ENCODE data around the gene OGFOD2. TPM values are rescaled to one million over a fixed set of nuclear protein-coding genes. Genes with fewer than 3 reads are reported as not detected.

Gene OGFOD2
- polyA plus RNA-seq, 4 donors: 10.0 to 22.9 (median 13.8) TPM

- DNase-seq (ENCODE audit: low read depth in 4 of 4, low spot score in 3 of 4): no peak
Observed at GRCh38 chr12:122949816-122950675, 25.0 kb upstream of the OGFOD2 start.

GRCh38 chr12:122951406-122951805, 23.6 kb upstream of the OGFOD2 start:
- no peak for DNase-seq (ENCODE audit: low read depth in 4 of 4, low spot score in 3 of 4)

- no peak for DNase-seq (ENCODE audit: low read depth in 4 of 4, low spot score in 3 of 4)
Observed at GRCh38 chr12:122951979-122952892, 22.8 kb upstream of the OGFOD2 start.

GRCh38 chr12:122955156-122955555, 19.9 kb upstream of the OGFOD2 start:
- no peak for DNase-seq (ENCODE audit: low read depth in 4 of 4, low spot score in 3 of 4)

- DNase-seq (ENCODE audit: low read depth in 4 of 4, low spot score in 3 of 4): no peak
Observed at GRCh38 chr12:122956035-122956434, 19.0 kb upstream of the OGFOD2 start.

DNA sequence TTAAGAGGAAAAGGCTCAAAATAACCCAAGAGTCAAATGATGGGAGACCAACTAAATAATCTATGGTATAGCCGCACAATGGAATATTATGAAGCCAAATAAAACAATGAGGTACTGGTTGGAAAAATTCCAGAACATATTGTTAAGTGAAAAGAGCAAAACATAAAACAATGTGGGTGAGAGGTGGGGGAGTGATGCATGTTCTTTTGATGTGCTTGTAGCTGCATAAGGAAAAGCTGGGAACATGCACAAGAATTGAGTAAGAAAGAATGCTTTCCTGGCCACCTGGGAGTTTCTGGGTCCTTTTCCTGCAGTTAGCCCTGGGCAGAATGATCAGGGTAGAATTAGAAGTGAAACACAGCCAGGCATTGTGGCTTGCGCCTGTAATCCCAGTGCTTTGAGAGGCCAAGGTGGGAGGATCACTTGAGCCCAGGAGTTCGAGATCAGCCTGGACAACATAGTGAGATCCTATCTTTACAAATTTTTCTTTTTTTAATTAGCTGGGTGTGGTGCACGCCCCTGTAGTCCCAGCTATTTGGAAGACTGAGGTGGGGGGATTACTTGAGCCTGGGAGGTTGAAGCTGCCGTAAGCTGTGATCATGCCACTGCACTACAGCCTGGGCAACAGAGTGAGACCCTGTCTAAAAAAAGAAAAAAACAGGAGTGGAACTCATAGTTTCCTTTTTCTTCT, 16.7 kb upstream of the OGFOD2 start:
- DNase-seq (ENCODE audit: low read depth in 4 of 4, low spot score in 3 of 4): no peak

DNA sequence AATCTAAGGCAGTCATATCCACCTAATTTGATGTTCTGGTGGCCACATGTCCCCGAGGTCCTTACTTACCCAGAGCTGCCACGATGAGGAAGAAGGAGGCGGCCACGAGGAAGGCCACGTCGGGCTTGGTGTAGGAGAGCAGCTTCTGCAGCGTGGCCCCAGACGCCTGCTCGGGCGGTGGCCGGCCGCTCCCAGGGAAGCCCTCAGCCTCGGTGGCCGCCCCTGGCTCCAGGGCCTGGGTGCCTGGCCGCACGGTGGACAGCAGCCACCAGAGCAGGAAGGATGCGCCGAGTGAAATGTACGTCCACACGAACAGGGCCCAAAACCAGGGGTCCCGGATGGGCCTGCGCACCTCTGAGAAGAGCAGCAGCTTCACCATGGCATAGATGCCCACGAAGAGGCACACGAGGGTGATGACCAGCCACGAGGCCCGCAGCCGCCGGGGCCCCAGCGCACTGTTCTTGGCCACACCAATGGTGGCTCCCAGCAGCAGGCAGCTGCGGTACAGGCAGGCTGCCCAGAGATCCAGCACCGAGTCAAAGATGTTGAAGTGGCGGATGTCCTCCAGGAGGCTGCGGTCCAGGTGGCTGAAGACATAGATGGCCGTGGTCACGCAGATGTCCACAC, 15.4 kb upstream of the OGFOD2 start:
- DNase-seq (ENCODE audit: low read depth in 4 of 4, low spot score in 3 of 4): no peak

DNA sequence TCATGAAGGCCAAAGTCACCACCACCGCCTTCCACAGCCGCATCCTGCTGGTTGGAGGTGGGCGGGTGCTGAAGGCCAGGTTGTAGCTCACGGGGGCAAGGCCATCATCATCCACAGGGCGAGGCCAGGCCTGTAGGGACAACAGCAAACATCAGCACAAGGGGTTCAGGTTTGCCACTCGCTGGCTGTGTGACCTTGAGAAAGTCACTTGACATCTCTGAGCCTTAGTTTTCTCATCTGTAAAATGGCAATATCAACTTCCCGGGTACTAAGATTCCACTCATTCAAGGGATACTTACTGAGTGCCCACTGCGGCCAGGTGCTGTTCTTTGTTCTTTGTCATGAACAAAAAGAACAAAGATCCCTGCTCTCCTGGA, 14.9 kb upstream of the OGFOD2 start:
- DNase-seq (ENCODE audit: low read depth in 4 of 4, low spot score in 3 of 4): no peak

GRCh38 chr12:122961531-122962329, 13.3 kb upstream of the OGFOD2 start:
- no peak for DNase-seq (ENCODE audit: low read depth in 4 of 4, low spot score in 3 of 4)

- DNase-seq (ENCODE audit: low read depth in 4 of 4, low spot score in 3 of 4): no peak
Observed at GRCh38 chr12:122963941-122964265, 11.1 kb upstream of the OGFOD2 start.

- no peak for DNase-seq (ENCODE audit: low read depth in 4 of 4, low spot score in 3 of 4)
Observed at GRCh38 chr12:122964439-122965257, 10.4 kb upstream of the OGFOD2 start.

DNA sequence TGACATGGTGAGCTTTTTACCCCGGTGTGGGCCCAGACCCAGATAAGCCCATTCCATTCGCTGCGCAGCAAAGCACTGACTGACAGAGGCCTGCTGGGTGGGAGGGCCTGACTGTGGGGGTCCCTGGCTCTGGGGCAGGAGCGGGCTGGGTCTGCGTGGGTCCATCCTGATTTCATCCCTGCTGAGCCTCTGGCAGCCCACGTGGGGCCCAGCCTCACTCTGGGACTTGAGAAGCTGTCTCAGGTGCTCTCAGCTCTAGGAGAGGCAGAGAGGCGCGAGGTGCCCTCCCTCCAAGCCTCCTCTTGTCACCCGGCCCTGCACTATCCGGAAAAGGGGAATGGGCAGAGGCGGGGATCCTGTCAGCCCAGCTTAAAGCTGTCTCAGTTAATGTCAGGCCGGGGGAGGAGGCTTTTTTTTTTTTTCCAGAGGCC, 9.7 kb upstream of the OGFOD2 start:
- no peak for DNase-seq (ENCODE audit: low read depth in 4 of 4, low spot score in 3 of 4)

DNA sequence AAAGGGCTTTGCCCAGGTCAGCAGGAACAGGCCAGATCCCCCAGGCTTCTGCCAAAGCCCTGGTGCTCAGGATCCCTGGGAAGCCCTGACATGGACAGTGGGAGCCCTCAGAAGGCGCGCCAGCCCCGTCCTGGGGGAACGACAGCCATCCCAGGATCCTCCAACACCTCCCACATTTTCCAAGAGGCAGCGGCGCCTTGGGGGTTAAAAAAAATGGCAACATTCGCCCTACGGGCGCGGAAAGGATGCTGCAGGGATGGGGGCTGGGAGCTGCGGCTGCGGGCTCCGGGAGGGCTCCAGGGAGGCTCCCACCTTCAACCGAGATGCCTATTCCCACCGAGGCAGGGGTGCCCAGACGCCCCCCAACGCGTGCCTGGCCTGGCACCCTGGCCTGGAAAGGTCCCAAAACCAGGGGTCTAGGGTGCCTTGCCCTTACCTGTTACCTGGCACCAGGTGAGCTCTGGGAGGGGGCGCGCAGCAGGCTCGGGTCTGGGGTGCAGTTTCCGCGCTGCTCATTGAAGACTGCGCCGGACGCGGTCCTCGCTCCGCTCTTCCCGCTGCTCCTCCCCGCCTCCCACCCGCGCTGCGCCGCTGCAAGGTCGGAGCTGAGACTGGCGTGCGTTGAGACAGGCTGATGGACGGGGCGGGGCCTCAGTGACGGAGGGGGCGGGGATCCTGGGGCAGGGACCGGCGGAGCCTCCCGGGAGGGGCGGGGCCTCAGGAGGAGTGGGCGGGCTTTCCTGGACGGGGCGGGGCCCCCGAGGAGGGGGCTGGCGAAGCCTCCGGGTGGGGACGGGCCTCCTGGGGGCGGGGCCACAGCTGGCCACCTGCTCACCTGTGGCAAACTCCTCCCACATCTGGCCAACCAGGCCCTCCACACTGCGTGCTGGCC, 8.9 kb upstream of the OGFOD2 start, which contains the start of gene ABCB9:
Gene ABCB9 (minus strand): TSS at position 613 of the 892 bp plus-strand sequence. CDS start 6,228 bp downstream, outside the sequence.
- DNase-seq (ENCODE audit: low read depth in 4 of 4, low spot score in 3 of 4): peak; percentile 72 to 82 (median 78)

DNA sequence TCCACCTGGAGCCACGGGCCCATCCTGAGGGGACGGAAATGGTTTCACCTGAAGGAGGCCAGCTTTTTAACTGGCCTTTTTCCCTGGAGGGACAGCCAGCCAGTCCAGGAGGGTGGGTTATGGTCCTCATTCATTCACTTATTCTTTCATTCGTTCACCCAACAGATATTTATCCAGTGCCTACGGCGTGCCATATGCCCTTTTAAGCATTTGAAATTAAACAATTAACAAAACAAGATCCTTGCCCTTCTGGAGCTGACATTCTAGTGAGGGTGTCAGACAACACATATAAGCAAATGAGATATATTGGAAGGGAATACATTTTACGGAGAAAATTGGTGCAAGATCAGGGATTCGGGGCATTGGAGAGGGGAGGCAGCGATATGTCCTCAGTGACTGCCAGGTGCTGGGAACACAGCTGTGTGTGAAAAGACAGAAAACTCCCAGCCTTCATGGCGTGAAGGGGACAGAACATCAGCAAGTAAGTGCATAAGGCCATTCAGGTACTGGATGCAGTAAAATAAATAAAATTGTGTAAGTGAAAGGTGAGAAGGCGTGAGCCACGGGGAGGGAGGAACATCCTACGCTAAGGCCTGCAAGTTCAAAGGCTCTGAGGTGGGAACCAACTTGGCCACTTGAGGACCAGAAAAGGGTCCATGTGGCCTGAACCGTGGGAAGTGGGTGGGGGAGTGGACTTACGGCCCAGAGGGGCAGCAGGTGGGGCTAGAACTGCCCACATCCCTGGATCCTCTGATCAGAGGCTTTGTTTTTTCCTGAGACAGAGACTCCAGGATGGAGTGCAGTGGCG, 8.1 kb upstream of the OGFOD2 start:
- DNase-seq (ENCODE audit: low read depth in 4 of 4, low spot score in 3 of 4): no peak

DNA sequence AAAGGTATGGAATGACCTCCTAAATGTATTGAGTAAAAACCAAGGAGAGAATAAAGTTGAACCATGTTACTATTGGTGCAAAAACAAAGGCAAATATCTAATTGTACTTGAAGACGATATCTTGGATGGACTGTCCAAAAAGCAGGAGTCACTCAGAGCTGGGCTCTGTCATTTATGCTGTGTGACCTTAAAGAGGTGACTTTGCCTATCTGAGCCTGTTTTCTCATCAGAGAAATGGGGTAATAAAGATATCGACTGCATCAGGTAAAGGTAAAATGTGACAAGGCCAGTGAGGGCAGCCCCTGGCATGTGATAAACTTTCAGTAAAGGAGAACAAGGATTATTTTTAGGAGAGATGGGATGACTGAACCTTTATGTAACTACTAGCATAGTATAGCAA, 6.9 kb upstream of the OGFOD2 start:
- DNase-seq (ENCODE audit: low read depth in 4 of 4, low spot score in 3 of 4): no peak

GRCh38 chr12:122969676-122970075, 5.4 kb upstream of the OGFOD2 start:
- no peak for DNase-seq (ENCODE audit: low read depth in 4 of 4, low spot score in 3 of 4)

Measured in left renal pelvis (tissue), 4 donors.